ENCODE data around the gene NAT8L. TPM values are rescaled to one million over a fixed set of nuclear protein-coding genes. Genes with fewer than 3 reads are reported as not detected.

Gene NAT8L
- total and polyA plus RNA-seq, 2 of the 13 experiments (the other 11 are each of a cell fraction or from before 2014, with no cell fraction given), result 2.2 to 3.3 TPM

DNA sequence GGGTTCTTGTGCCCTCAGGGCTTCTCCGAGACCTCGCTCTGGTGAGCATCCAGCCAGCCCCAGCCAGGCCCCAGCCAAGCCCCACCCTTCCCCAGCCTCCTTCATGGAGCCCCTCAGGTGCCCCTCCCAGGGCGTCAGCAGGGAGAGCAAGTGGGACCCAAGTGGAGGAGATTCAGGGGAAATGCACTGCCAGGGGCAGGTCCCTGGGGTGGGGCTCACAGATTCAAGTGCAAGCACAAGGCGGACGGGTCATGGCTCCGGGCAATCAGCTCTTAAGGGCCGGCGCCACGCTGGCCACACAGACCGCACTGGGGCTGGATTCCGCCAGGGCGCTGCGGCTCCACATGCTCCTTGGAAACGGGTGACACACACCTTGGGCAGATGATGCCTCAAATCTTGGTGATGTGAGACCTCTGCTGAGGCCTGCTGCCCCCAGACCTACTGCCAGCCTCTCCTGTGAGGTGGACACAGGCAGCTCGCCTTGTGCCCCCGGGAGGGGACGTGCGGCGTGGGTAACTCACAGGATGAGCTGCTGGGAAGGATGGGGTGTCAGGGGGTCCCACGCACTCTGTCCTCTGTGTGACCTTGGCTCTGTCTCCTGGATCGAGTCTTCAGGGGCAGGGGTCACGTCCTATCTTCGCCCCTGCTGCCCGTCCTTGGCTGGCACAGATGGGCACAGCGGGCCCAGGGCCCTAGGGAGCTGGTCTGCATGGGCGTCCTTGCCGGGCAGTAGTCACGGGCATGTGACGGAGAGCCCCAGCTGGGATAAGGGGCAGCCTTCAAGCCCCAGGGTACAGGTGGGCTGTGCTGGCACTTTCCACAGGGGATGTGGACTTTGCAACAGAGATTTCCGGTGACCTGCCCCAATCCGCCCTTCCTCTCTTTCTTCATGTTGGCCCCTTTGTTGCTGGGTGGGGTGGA is 17.1 kb downstream of the NAT8L start (continued):
- TF ChIP-seq FOXA1 (IDR thresholded peaks at IDR 0.05), result no peak
- peak; percentile 25; the same call in 1 of the 2 replicates for TF ChIP-seq FOXA1 (CRISPR knock-in tag; IDR thresholded peaks at IDR 0.05)
- peak; percentile 89 for TF ChIP-seq ZNF441 (CRISPR knock-in tag; IDR thresholded peaks at IDR 0.05; ENCODE audit: borderline replicate concordance)
- no peak for TF ChIP-seq HNF1A (IDR thresholded peaks at IDR 0.05; ENCODE audit: low read depth)
- 0 out of 2 replicates have a peak, but pooled peaks have one; percentile 18 for TF ChIP-seq HNF1A (CRISPR knock-in tag; IDR thresholded peaks at IDR 0.05; ENCODE audit: borderline replicate concordance)
- TF ChIP-seq HMG20A (CRISPR knock-in tag; IDR thresholded peaks at IDR 0.05; ENCODE audit: borderline replicate concordance), result no peak
- peak; percentile 69 for TF ChIP-seq PITX1 (CRISPR knock-in tag; IDR thresholded peaks at IDR 0.05)
- TF ChIP-seq, protein P1, sequence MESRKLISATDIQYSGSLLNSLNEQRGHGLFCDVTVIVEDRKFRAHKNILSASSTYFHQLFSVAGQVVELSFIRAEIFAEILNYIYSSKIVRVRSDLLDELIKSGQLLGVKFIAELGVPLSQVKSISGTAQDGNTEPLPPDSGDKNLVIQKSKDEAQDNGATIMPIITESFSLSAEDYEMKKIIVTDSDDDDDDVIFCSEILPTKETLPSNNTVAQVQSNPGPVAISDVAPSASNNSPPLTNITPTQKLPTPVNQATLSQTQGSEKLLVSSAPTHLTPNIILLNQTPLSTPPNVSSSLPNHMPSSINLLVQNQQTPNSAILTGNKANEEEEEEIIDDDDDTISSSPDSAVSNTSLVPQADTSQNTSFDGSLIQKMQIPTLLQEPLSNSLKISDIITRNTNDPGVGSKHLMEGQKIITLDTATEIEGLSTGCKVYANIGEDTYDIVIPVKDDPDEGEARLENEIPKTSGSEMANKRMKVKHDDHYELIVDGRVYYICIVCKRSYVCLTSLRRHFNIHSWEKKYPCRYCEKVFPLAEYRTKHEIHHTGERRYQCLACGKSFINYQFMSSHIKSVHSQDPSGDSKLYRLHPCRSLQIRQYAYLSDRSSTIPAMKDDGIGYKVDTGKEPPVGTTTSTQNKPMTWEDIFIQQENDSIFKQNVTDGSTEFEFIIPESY (CRISPR knock-in tag; IDR thresholded peaks at IDR 0.05), result peak; percentile 59; the same call in 1 of the 2 replicates
- TF ChIP-seq ARID5B (CRISPR knock-in tag; IDR thresholded peaks at IDR 0.05), result peak; percentile 44
- no peak for TF ChIP-seq ZNF850 (CRISPR knock-in tag; conservative IDR thresholded peaks at IDR 0.05)
- TF ChIP-seq ZNF564 (CRISPR knock-in tag; IDR thresholded peaks at IDR 0.05), result 0 out of 2 replicates have a peak, but pooled peaks have one; percentile 32
- TF ChIP-seq, protein P2, sequence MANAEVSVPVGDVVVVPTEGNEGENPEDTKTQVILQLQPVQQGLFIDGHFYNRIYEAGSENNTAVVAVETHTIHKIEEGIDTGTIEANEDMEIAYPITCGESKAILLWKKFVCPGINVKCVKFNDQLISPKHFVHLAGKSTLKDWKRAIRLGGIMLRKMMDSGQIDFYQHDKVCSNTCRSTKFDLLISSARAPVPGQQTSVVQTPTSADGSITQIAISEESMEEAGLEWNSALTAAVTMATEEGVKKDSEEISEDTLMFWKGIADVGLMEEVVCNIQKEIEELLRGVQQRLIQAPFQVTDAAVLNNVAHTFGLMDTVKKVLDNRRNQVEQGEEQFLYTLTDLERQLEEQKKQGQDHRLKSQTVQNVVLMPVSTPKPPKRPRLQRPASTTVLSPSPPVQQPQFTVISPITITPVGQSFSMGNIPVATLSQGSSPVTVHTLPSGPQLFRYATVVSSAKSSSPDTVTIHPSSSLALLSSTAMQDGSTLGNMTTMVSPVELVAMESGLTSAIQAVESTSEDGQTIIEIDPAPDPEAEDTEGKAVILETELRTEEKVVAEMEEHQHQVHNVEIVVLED (CRISPR knock-in tag; IDR thresholded peaks at IDR 0.05; ENCODE audit: borderline replicate concordance), result peak; percentile 36; the same call in 1 of the 2 replicates
- no peak for TF ChIP-seq ATF7 (IDR thresholded peaks at IDR 0.05)
- TF ChIP-seq ATF7 (CRISPR knock-in tag; IDR thresholded peaks at IDR 0.05), result 0 out of 2 replicates have a peak, but pooled peaks have one; percentile 22
- TF ChIP-seq SOX5 (CRISPR knock-in tag; IDR thresholded peaks at IDR 0.05; ENCODE audit: borderline replicate concordance), result peak; percentile 39; the same call in 1 of the 2 replicates
- TF ChIP-seq MEIS1 (CRISPR knock-in tag; IDR thresholded peaks at IDR 0.05; ENCODE audit: borderline replicate concordance), result 0 out of 2 replicates have a peak, but pooled peaks have one; percentile 20
- TF ChIP-seq RARA (CRISPR knock-in tag; IDR thresholded peaks at IDR 0.05), result peak; percentile 7; the same call in 1 of the 2 replicates
